Gastrocnemius medialis (tissue), 4 donors: ENCODE results near the gene NATD1.

ENCODE experiments used
- POLR2A ChIP-seq, 2 donors: fragments of 450-650 bp; IDR thresholded peaks; one replicate each; pipeline ENCODE4 v1.6.1; 2017; ENCODE audit warnings: antibody characterized with exemption in 2 of 2, mild to moderate bottlenecking in 2 of 2, moderate library complexity in 2 of 2
- TF ChIP-seq, protein P1 (sequence below), 5 experiments: fragments of 450-650 bp in 3 of 5; fragments of 200-600 bp in 2 of 5; sonication (generic) in 2 of 5; IDR thresholded peaks in 4 of 5; conservative IDR thresholded peaks in 1 of 5; 1 replicate in 4 of 5; 2 replicates in 1 of 5; pipeline ENCODE4 v1.5.1; 2016 to 2019; ENCODE audit warnings: antibody characterized with exemption in 5 of 5, mild to moderate bottlenecking in 3 of 5, moderate library complexity in 3 of 5

DNA sequence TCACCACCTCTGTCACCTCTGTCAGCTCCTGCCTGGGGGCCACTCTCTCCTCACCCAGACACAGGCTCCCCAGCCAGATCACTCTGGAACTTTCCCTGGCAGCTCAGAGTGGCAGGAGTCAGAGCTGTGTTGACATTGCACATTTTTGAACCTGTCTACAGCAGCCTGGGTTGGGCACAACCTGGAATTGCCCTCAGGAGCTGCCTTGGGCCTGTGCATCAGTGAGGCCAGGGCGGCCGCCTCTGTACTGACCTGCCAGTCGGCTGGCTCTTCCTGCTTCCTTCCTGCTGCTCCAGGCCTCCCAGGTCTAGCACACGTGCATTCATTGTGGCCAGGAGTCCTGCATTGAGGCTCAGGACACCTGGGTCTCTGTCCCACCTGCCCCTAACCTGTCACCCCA, 25.1 kb downstream of the NATD1 start:
- no peak for TF ChIP-seq POLR2A (IDR thresholded peaks at IDR 0.05)
- TF ChIP-seq, protein P1, sequence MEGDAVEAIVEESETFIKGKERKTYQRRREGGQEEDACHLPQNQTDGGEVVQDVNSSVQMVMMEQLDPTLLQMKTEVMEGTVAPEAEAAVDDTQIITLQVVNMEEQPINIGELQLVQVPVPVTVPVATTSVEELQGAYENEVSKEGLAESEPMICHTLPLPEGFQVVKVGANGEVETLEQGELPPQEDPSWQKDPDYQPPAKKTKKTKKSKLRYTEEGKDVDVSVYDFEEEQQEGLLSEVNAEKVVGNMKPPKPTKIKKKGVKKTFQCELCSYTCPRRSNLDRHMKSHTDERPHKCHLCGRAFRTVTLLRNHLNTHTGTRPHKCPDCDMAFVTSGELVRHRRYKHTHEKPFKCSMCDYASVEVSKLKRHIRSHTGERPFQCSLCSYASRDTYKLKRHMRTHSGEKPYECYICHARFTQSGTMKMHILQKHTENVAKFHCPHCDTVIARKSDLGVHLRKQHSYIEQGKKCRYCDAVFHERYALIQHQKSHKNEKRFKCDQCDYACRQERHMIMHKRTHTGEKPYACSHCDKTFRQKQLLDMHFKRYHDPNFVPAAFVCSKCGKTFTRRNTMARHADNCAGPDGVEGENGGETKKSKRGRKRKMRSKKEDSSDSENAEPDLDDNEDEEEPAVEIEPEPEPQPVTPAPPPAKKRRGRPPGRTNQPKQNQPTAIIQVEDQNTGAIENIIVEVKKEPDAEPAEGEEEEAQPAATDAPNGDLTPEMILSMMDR (IDR thresholded peaks at IDR 0.05 in 4 of 5, conservative IDR thresholded peaks at IDR 0.05 in 1 of 5): no peak
